CD14-positive monocyte (primary cell): Measurements from ENCODE around the gene ADK. TPM values are rescaled to one million over a fixed set of nuclear protein-coding genes. Genes with fewer than 3 reads are reported as not detected.
"Not testable (repeated sequence)": the region's sequence is repeated elsewhere in the genome, so short reads cannot be mapped to it uniquely, and the experiment has no call there.

Source experiments
- DNase-seq, 3 donors: peaks; one replicate each; pipeline ENCODE4 v3.0.0-alpha.2; 2011 to 2022
- H2AFZ ChIP-seq: 2 replicates; pipeline ENCODE4 v1.6.0; 2012; ENCODE audit warnings: mild to moderate bottlenecking, low read depth, low read length, inconsistent platforms; ENCODE audit not compliant: insufficient read depth, poor library complexity, severe bottlenecking
- H3K27ac ChIP-seq, 2 donors: 1 replicate in 1 of 2; 2 replicates in 1 of 2; pipeline ENCODE4 v1.5.1; 2012 to 2013; ENCODE audit warnings: low read length in 2 of 2, control low read depth in 1 of 2, inconsistent platforms in 1 of 2, low read depth in 1 of 2, mild to moderate bottlenecking in 1 of 2
- H3K27me3 ChIP-seq, 2 donors: one replicate each; pipeline versions ENCODE4 v1.6.0 to v1.6.1; 2011 to 2013; ENCODE audit warnings: low read length in 2 of 2; ENCODE audit not compliant: control insufficient read depth in 2 of 2, insufficient read depth in 2 of 2
- H3K36me3 ChIP-seq, 2 donors: replicated peaks in 1 of 2; 1 replicate in 1 of 2; 2 replicates in 1 of 2; pipeline versions ENCODE4 v1.5.1 to v1.6.1; 2012 to 2013; ENCODE audit warnings: low read length in 2 of 2, control low read depth in 1 of 2, inconsistent platforms in 1 of 2, mild to moderate bottlenecking in 1 of 2; ENCODE audit not compliant: insufficient read depth in 2 of 2, control insufficient read depth in 1 of 2
- H3K4me1 ChIP-seq, 2 donors: 1 replicate in 1 of 2; 2 replicates in 1 of 2; pipeline versions ENCODE4 v1.5.1 to v1.6.1; 2012 to 2013; ENCODE audit warnings: low read length in 2 of 2, control low read depth in 1 of 2, inconsistent platforms in 1 of 2, mild to moderate bottlenecking in 1 of 2, moderate library complexity in 1 of 2; ENCODE audit not compliant: insufficient read depth in 2 of 2, control insufficient read depth in 1 of 2
- H3K4me2 ChIP-seq: replicated peaks from 2 replicates; pipeline ENCODE3; 2012; ENCODE audit warnings: low read length, moderate library complexity, mild to moderate bottlenecking; ENCODE audit not compliant: poor library complexity, severe bottlenecking; ENCODE audit errors: extremely low read depth
- H3K4me3 ChIP-seq, 3 experiments: fragments of 200-600 bp in 1 of 3; sonication (generic) in 1 of 3; replicated peaks in 1 of 3; 1 replicate in 2 of 3; 2 replicates in 1 of 3; pipeline ENCODE4 v1.5.1; 2011 to 2013; ENCODE audit warnings: low read length in 3 of 3, mild to moderate bottlenecking in 3 of 3, control low read depth in 2 of 3, low read depth in 2 of 3, inconsistent platforms in 1 of 3, moderate library complexity in 1 of 3
- H3K79me2 ChIP-seq: 2 replicates; pipeline ENCODE4 v1.6.0; 2012; ENCODE audit warnings: mild to moderate bottlenecking, control low read depth, inconsistent platforms, low read length, moderate library complexity; ENCODE audit not compliant: insufficient read depth
- H3K9ac ChIP-seq: 2 replicates; pipeline ENCODE4 v1.6.0; 2017; ENCODE audit warnings: low read length, mild to moderate bottlenecking; ENCODE audit not compliant: insufficient read depth, poor library complexity, severe bottlenecking
- H3K9me3 ChIP-seq, 2 donors: replicated peaks in 1 of 2; 1 replicate in 1 of 2; 2 replicates in 1 of 2; pipeline versions ENCODE4 v1.5.1 to v1.6.1; 2012 to 2013; ENCODE audit warnings: low read length in 2 of 2, control low read depth in 1 of 2; ENCODE audit not compliant: control insufficient read depth in 1 of 2, insufficient read depth in 1 of 2
- H4K20me1 ChIP-seq: 2 replicates; pipeline ENCODE4 v1.6.0; 2012; ENCODE audit warnings: mild to moderate bottlenecking, low read length, control low read depth, moderate library complexity; ENCODE audit not compliant: insufficient read depth
- H3K27ac Mint-ChIP-seq, 7 donors: one replicate each; pipeline ENCODE4 v1.8.0; 2020; ENCODE audit warnings: mild to moderate bottlenecking in 7 of 7, mixed read lengths in 7 of 7, moderate library complexity in 6 of 7, inconsistent platforms in 2 of 7
- H3K27me3 Mint-ChIP-seq, 3 donors: one replicate each; pipeline ENCODE4 v1.8.0; 2021 to 2022; ENCODE audit warnings: low read depth in 3 of 3, mild to moderate bottlenecking in 3 of 3, mixed read lengths in 3 of 3, moderate library complexity in 3 of 3, inconsistent platforms in 1 of 3
- H3K36me3 Mint-ChIP-seq, 2 donors: one replicate each; pipeline ENCODE4 v1.8.0; 2020; ENCODE audit warnings: mixed read lengths in 2 of 2, inconsistent platforms in 1 of 2, mild to moderate bottlenecking in 1 of 2
- H3K4me1 Mint-ChIP-seq: one replicate; pipeline ENCODE4 v1.8.0; 2020; ENCODE audit warnings: mild to moderate bottlenecking, mixed read lengths
- H3K4me3 Mint-ChIP-seq, 2 donors: one replicate each; pipeline ENCODE4 v1.8.0; 2020; ENCODE audit warnings: mild to moderate bottlenecking in 2 of 2, mixed read lengths in 2 of 2, moderate library complexity in 1 of 2
- H3K9me3 Mint-ChIP-seq, 7 donors: one replicate each; pipeline ENCODE4 v1.8.0; 2020 to 2022; ENCODE audit warnings: mixed read lengths in 7 of 7, mild to moderate bottlenecking in 6 of 7, moderate library complexity in 6 of 7, inconsistent platforms in 2 of 7
- CTCF ChIP-seq: fragments of 200-600 bp; IDR thresholded peaks from one replicate; pipeline ENCODE4 v1.8.0; 2022; ENCODE audit warnings: antibody characterized with exemption, mild to moderate bottlenecking
- WGBS: methylation state at CpG from one replicate; pipeline ENCODE4 v1.1.5; 2013; ENCODE audit warnings: missing lambda C conversion rate; ENCODE audit not compliant: insufficient coverage; 5-methylcytosine and 5-hydroxymethylcytosine counted together
- intact Hi-C, 2 donors: fragments of 100-400 bp; cut with micrococcal nuclease; formaldehyde crosslinking; loops; one replicate each; pipeline versions ENCODE4 v1.15.0 to v1.15.1; 2023
- polyA plus RNA-seq, 3 donors: library from polyadenylated mRNA; depleted of rRNA in 1 of 3; unstranded in 2 of 3; stranded (reverse) in 1 of 3; fragments of 300-500 nt in 2 of 3; fragments of >200 nt in 1 of 3; fragmentation: Illumina TruSeq in 2 of 3; gene quantifications; 1 replicate in 2 of 3; 2 replicates in 1 of 3; pipeline ENCODE4 v1.2.3, GENCODE V29; 2012 to 2021

ADK gene
- polyA plus RNA-seq, 3 donors: 6.4 to 38.2 (median 35.7) TPM

GRCh38 chr10:74451127-74451829 is 300.3 kb downstream of the ADK start:
- Histone ChIP-seq H3K9me3 (peaks cover 0 to 9% of the 10 kb centered on the region in 2 donors), H3K79me2 (no peaks in the 10 kb centered on the region), H3K9ac (no peak overlapping the region), H3K4me3 (no peak overlapping the region), H3K36me3 (no peaks in the 10 kb centered on the region), H2AFZ (no peak overlapping the region), H3K4me2 (no peak overlapping the region), H3K27ac (no peak overlapping the region), H4K20me1 (no peaks in the 10 kb centered on the region), H3K4me1 (no peaks in the 10 kb centered on the region), H3K27me3 (no peaks in the 10 kb centered on the region)
- no peak for TF ChIP-seq CTCF
- no CpG with 5 or more reads among the region's 1 CpG for WGBS
- H3K9me3 Mint-ChIP-seq: peaks cover 3 to 12% (median 6%) of the 10 kb centered on the region in 7 donors
- no peak overlapping the region for H3K27ac Mint-ChIP-seq
- H3K27me3 Mint-ChIP-seq: peaks cover 0 to under 1% (median 0%) of the 10 kb centered on the region in 3 donors
- peaks cover 4% of the 10 kb centered on the region for H3K4me1 Mint-ChIP-seq
- H3K4me3 Mint-ChIP-seq: no peak overlapping the region
- DNase-seq: no peak
- H3K36me3 Mint-ChIP-seq: peaks cover 8 to 10% of the 10 kb centered on the region in 2 donors
- intact Hi-C loops: no loop called here

GRCh38 chr10:74453169-74453568 is 302.1 kb downstream of the ADK start:
- H3K9me3 ChIP-seq: peaks cover 0 to 10% of the 10 kb centered on the region in 2 donors
- no peak overlapping the region for H3K27ac ChIP-seq
- H3K79me2 ChIP-seq: no peaks in the 10 kb centered on the region
- no peak overlapping the region for H3K27ac Mint-ChIP-seq
- DNase-seq: no peak
- H3K9ac ChIP-seq: no peak overlapping the region
- peaks cover 0 to 1% (median 0%) of the 10 kb centered on the region in 3 donors for H3K27me3 Mint-ChIP-seq
- H3K4me3 ChIP-seq: no peak overlapping the region
- peaks cover 4 to 13% (median 10%) of the 10 kb centered on the region in 7 donors for H3K9me3 Mint-ChIP-seq
- H3K4me1 Mint-ChIP-seq: no peaks in the 10 kb centered on the region
- H3K4me1 ChIP-seq: no peaks in the 10 kb centered on the region
- 100% methylated on average over 1 of the region's 1 CpG for WGBS
- H3K4me2 ChIP-seq: no peak overlapping the region
- H3K27me3 ChIP-seq: no peaks in the 10 kb centered on the region
- intact Hi-C loops: no loop called here
- H3K36me3 ChIP-seq: no peaks in the 10 kb centered on the region
- H3K36me3 Mint-ChIP-seq: peaks cover 10 to 15% of the 10 kb centered on the region in 2 donors
- no peak overlapping the region for H3K4me3 Mint-ChIP-seq
- H2AFZ ChIP-seq: no peak overlapping the region
- H4K20me1 ChIP-seq: no peaks in the 10 kb centered on the region
- no peak for TF ChIP-seq CTCF

- Mint-ChIP-seq H3K36me3 (peaks cover 8 to 15% of the 10 kb centered on the region in 2 donors), H3K9me3 (peaks cover 4 to 13% (median 10%) of the 10 kb centered on the region in 7 donors)
- H3K4me1 Mint-ChIP-seq, H3K4me2 ChIP-seq, H3K27ac Mint-ChIP-seq, H3K9ac ChIP-seq, H3K27ac ChIP-seq, H3K4me3 ChIP-seq, H3K27me3 ChIP-seq, H4K20me1 ChIP-seq, H3K79me2 ChIP-seq, H3K4me1 ChIP-seq, H3K27me3 Mint-ChIP-seq, H3K9me3 ChIP-seq, H3K4me3 Mint-ChIP-seq, H3K36me3 ChIP-seq, DNase-seq, intact Hi-C loops, H2AFZ ChIP-seq: not testable (repeated sequence)
- WGBS: 100% methylated on average over 1 of the region's 1 CpG
These were observed 306.5 kb downstream of the ADK start for GRCh38 chr10:74457478-74457877.
